NCI-H2196 treated with DMSO at 0.1 percent for 48 hours (cell line): ENCODE measurements around the gene PLXDC2.

ENCODE experiments used
- DNase-seq: peaks from one replicate; lab custom pipeline; 2025; ENCODE audit not compliant: unreplicated experiment; lab: John Stamatoyannopoulos, UW

The PLXDC2 gene

GRCh38 chr10:20254078-20254477, 437.8 kb downstream of the PLXDC2 start:
- no peak for DNase-seq

GRCh38 chr10:20254497-20254896, 438.3 kb downstream of the PLXDC2 start:
- no peak for DNase-seq

GRCh38 chr10:20256969-20257368, 440.7 kb downstream of the PLXDC2 start:
- no peak for DNase-seq

- DNase-seq = no peak
Observed at GRCh38 chr10:20257422-20257821, 441.2 kb downstream of the PLXDC2 start.

GRCh38 chr10:20265146-20265545, 448.9 kb downstream of the PLXDC2 start:
- DNase-seq = no peak

- no peak for DNase-seq
Observed at GRCh38 chr10:20267734-20268133, 451.5 kb downstream of the PLXDC2 start.

- DNase-seq = no peak
Observed at GRCh38 chr10:20271490-20271889, 455.3 kb downstream of the PLXDC2 start.

GRCh38 chr10:20272608-20273007, 456.4 kb downstream of the PLXDC2 start:
- no peak for DNase-seq

- DNase-seq = no peak
Observed at GRCh38 chr10:20274571-20274970, 458.3 kb downstream of the PLXDC2 start.

GRCh38 chr10:20276127-20276979, 460.1 kb downstream of the PLXDC2 start:
- DNase-seq = no peak

GRCh38 chr10:20277820-20278219, 461.6 kb downstream of the PLXDC2 start:
- DNase-seq = no peak

GRCh38 chr10:20281579-20281978, 465.3 kb downstream of the PLXDC2 start:
- no peak for DNase-seq

- no peak for DNase-seq
Observed at GRCh38 chr10:20287586-20287985, 471.4 kb downstream of the PLXDC2 start.

- DNase-seq = no peak
Observed at GRCh38 chr10:20288060-20288459, 471.8 kb downstream of the PLXDC2 start.

GRCh38 chr10:20289070-20289828, 473.0 kb downstream of the PLXDC2 start:
- no peak for DNase-seq

GRCh38 chr10:20298417-20298816, 482.2 kb downstream of the PLXDC2 start:
- DNase-seq = no peak

- DNase-seq = no peak
Observed at GRCh38 chr10:20299034-20299736, 483.0 kb downstream of the PLXDC2 start.

GRCh38 chr10:20300735-20301134, 484.5 kb downstream of the PLXDC2 start:
- no peak for DNase-seq

GRCh38 chr10:20302033-20302432, 485.8 kb downstream of the PLXDC2 start:
- DNase-seq = no peak

- DNase-seq = no peak
Observed at GRCh38 chr10:20303453-20304152, 487.4 kb downstream of the PLXDC2 start.

GRCh38 chr10:20313665-20314064, 497.4 kb downstream of the PLXDC2 start:
- DNase-seq = no peak
